Activated CD4-positive, alpha-beta T cell treated with anti-CD3 and anti-CD28 coated beads, Interleukin-10, Interleukin-2, amounts not matched to agents 100 ng/mL and 50 ng/mL, durations not matched to agents 16 hours and 8 hours (primary cell): ENCODE results near the gene PDE3A.
A peak's percentile ranks its signal among the peaks of the same experiment; 100 is the strongest.
"Not testable (repeated sequence)": the region's sequence is repeated elsewhere in the genome, so short reads cannot be mapped to it uniquely, and the experiment has no call there.

Experiments
- DNase-seq: peaks from one replicate; pipeline ENCODE4 v3.0.0-alpha.2; 2020

The PDE3A gene

DNA sequence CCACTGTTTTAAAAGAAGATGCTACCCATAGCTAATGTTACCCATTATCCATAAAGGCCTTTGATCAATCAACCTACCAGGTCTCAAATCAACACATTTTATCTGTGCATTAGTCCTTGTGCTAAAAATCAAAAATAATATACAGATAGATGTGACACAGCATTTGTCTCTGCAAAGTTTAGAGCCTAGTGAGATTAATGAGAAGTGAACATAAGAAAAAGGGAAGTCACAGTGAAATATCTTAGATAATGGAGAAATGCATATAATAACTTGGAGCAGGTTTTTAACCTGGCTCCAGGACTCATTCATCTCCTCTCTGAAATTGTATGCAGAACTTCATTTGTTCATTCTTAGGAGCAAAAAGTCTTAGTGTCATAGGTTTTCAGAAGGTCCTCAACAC, 7.2 kb downstream of the PDE3A start:
- DNase-seq: no peak

DNA sequence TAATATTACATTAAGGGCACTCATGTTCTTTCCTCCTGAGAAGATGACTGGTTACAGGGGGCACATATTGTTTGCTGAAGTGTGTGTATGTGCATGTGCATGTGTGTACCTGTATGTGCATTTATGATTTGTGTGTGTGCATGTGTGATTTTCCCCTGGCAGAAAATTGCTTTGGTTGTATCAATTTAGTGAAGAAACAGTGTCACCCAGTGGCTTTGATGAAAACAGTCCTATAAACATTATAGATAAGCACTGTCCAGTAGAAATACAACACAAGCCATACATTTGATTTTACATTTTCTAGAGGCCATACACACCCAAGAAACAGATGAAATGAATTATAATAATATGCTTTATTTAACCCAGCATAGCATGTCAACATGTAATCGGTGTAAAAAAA, 8.6 kb downstream of the PDE3A start:
- peak; percentile 11 for DNase-seq

DNA sequence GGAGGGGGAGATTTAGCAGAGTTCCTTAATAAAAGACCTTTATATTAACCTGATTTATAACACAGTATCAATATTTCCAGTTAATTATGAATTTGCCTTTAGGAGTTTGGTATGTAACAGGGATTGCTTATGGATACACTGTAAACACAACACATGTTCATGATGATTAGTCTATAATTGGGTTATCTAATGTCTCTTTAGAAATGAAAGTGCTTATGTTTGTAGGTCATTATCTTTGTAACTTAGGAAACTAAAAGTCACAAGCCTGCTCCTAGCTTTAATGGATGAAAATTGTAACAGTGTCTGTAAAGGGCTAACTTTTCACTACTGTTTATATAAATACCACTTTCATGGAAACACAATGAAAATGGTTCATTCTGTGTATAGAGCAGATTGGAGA, 9.4 kb downstream of the PDE3A start:
- DNase-seq: no peak

DNA sequence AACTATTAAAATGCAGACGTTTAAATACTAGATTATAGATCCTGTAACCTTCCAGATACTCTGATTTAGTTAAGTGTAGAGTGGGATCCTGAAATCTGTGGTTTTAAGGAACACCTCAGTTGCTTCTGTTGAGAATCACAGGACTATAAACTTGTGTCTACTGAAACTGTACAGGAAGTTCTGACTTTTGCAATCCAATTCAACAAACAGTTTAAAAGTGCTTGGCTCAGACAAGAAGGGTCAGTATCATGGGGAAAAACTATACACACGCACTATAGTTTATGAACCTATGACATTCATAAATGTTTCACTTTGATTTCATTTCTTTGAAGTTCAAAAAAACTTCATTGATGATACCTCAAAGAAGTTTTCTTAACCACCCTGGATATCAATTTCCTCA, 13.8 kb downstream of the PDE3A start:
- DNase-seq: no peak

DNA sequence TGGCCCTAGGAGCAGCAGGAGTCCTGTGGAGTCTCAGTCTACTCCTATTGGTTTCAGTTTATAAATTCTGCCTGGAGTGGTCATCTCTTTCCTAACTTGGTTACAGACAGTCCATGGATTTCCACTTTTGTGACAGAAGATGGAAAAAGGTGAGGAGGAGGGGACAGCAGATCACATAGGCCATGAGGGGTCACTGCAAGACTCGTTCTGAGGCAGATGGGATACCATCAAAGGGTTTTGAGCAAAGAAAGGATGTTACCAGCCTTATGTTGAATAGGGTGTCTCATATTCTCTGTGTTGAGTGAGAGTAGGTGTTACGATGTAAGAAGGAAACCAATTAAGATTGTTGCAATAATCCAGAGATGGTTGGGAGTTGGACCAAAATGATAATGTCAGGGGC, 15.3 kb downstream of the PDE3A start:
- DNase-seq: no peak

DNA sequence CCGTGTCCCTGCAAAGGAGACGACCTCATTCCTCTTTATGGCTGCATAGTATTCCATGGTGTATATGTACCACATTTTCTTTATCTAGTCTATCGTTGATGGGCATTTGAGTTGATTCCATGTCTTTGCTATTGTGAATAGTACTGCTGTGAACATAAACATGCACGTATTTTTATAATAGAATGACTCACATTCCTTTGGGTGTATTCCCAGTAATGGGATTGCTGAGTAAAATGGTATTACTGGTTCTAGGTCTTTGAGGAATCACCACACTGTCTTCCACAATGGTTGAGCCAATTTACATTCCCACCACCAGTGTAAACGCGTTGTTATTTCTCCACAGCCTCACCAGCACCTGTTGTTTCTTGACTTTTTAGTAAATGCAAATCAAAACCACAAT, 16.5 kb downstream of the PDE3A start:
- not testable (repeated sequence) for DNase-seq

DNA sequence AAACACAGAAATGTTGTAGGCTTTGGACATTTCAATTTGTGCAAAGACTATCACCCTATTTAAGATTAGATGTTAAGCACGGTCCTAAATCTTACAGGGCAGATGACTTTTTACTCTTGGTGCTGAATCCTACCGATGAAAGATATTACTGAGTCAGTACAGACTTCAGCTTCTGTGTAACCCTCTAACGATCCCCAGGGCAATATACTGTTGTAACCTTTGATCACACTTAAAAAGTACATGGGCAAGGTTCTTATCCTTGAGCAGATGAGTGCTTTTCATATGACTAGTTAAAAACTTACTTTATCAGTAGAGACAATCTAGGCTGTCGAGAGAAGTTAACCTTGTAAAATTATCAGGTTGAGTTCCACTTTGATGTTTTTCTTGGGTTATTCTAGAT, 22.5 kb downstream of the PDE3A start:
- no peak for DNase-seq

DNA sequence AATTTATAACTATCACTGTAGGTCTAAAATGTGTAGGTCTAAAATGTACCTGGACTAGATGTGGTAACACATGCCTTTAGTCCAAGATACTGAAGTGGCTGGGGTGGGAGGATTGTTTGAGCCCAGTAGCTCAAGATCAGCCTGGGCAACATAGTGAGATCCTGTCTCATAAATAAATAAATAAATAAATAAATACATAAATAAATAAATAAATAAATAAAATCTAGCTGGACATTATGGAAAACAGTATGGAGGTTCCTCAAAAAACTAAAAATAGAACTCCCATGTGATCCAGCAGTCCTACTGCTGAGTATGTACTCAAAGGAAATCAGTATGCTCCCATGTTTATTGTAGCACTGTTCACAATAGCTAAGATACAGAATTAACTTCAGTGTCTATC, 24.0 kb downstream of the PDE3A start:
- DNase-seq: no peak

DNA sequence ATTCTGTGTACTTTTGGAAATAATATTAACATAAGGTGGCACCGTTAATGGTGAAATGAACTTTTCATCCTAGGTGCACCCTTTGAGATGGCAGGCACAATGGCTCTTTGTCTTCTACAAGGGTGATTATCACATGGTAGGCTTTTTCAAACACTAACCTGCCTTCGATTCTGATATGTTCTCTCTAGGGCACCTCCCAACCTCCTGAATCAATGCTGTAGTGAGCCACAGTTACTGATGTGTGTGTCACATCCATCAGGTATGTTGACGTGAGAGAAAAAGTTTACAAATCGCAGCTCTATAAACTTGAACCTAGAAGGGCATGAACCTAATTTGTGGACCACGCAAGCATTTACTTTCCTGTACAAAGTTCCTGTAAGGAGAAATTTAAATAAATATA, 25.4 kb downstream of the PDE3A start:
- no peak for DNase-seq

DNA sequence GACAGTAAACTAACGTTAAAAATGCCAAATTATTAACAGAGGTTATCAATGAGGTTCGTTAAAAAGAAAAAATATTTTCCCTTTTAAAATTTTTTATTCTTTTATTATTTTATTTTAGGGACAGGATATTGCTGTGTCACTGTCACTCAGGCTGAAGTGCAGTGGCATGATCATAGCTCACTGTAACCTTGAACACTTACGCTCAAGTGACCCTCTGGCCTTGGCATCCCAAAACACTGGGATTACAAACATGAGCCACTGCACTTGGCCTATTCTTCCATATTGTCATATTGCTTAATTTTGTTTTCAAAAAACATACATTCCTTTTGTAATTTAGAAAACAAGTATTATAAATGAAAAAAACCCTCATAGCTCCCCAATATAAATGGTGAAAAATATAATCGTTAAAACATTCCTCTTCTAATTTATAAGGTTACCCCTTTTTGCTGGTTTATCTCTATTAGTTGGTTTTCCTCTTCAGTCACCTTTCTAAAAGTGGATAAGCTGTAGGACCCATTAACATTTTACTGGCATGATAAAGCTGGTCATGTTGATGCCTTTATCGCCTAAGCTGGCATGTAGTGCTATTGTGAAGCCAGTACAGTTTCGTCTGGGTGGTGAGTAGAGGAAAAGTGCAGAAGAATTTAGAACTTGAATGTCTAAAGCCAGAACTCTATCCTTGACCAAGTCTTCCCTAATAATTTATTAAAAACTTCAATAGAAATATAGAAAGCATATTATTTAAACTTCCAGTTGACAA, 27.6 kb downstream of the PDE3A start:
- no peak for DNase-seq

DNA sequence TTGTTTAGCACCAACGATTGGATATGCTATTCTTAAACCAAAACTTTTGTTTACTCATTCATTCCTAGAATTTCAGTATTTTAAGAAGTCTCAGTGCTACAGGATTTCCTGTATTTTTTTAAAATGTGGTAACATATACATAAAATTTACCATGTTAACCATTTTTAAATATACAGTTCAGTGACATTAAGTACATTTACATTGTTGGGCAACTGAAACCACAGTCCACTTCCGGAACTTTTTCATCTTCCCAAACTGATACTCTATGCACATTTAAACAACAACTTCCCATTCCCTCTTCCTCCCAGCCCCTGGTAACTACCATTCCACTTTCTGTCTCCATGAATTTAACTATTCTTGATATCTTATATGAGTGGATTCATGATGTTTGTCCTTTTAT, 30.3 kb downstream of the PDE3A start:
- no peak for DNase-seq

DNA sequence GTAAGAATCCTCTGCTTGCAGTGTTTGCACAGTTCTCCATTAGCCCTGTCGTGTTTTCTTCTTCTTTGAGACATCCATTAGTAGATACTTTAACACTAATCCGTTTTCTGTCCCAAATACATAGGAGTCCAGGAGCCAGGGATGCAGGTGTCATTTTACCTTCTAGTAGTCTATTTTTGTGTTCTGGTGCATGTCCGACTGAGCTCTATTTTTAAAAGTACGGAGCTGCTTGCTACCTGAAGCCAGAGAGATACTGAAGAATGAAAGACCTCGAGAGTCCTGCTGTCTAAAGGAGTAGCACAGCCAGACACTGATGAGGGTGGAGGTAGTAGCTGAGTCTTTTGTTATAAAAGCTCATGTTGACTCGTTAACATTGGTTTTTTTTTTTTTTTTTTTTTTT, 31.7 kb downstream of the PDE3A start:
- DNase-seq: no peak

DNA sequence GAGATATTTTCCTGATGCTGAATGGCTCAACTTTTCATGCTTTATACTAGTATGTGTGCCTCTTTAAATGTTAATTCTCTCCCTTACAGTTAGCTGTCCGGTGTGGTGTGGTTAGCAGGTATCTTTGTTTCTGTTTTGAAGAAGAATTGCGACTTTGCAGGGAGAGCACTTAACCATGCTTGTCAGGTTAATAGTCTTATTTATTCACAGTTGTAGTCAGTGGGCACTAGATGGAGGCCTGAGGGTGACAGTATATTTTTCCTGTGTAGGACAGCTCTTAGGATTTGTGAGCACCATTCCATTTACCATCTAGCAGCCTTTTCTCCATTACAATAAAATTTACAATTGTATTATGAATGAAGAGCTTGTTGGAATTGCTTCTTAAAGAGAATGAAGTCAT, 34.9 kb downstream of the PDE3A start:
- DNase-seq: no peak

DNA sequence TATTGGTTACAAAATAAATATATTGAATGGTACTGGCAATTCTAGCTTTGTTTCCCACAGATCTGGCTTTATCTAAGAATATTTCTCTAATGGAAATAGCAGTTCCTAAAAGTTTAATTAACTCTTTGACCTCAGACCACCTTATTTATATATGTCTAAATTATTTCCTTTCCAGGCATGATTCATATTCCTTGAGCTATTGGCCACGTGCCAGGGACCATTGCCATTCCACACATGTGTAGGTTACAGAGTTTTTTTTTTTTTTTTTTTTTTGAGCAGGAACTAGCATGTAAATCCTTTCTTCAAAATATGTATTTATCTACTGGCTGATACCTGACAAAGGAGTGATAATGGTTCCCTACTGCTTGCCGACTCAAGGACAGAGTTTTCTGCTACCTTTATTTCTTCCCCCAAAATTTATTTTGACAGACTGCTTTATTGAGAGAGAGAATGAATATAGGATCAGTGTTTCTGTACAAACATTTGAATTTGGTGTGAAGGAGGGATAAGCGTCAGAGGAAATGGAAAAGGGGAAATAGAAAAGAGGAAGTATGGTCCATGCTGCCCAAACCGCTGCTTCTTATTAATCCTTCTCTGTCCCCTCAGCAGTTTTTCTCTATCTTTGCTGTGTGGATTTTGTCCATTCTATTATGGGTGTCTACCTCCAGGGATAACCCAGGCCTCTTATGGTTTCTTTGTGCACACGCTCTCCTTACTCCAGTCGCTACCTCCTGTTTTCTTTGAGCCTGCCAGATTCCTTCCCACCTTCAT, 36.4 kb downstream of the PDE3A start:
- no peak for DNase-seq

DNA sequence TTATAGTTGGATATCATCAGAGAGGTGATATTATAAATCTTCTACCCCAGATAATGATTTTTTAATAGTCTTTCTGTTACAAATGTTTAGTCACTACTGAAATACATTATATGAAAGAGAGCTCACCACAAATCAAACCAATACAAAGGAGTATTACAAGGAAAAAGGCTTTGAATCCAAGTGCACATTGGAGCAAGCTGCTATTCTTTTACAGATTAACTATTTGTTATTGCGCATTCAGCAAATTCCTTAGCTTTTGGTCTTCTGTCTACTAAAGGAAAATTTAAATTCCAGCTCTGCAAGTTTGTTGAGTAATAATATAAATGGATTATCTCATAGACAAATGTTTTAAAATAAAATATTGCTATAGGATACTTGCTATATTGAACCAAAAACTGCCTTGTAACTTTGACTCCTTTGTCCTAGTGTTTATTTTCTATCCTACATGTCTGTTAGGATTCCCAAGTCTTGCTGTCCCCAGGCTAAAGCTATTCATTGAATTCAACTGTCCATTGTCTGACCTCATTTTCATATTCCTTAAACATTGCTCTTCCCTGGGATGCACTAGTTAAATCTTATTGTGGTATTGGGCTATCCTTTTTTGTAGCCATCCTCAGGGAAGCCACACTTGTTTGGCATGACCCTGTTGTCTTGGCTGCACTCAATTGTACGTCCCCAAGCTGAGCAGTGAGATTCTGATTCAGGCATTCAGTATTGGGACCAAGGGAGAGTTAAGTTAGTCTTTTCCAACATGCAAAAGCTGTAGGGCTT, 41.5 kb downstream of the PDE3A start:
- no peak for DNase-seq

DNA sequence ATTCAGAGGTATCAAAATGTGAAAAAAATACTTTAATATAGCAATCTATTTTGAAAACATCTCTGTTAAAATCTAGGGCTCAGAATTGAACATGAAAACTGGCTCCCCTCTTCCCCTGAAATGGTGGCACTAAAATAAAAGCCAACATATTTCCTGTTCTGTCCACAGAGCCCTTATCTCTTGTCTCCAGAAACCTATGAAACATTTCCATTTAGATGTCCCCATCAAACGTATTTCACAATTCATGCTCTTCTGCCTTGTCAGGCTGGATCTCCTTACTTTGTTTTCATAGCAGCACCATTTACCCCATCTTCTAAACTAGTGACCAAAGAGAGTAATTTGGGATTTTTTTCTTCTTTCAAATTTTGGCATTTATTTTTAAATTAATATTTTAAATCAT, 42.4 kb downstream of the PDE3A start:
- DNase-seq: no peak

DNA sequence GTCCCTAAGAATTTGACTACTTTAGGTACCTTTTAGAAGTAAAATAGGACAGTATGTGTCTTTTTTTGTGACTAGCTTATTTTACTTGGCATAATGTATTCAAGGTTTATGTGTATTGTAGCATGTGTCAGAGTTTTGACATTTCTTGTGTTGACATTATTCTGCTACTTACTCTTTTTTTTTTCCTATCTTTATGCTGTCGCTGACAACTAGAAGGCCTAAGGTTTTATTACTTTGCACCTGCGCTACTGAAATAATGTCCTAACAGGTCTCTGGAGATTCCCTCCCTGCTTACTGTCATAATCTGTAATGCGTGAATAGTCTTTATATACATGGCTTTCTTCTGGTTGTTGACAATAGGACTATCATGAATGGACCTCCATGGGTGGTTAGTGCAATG, 43.0 kb downstream of the PDE3A start:
- no peak for DNase-seq

DNA sequence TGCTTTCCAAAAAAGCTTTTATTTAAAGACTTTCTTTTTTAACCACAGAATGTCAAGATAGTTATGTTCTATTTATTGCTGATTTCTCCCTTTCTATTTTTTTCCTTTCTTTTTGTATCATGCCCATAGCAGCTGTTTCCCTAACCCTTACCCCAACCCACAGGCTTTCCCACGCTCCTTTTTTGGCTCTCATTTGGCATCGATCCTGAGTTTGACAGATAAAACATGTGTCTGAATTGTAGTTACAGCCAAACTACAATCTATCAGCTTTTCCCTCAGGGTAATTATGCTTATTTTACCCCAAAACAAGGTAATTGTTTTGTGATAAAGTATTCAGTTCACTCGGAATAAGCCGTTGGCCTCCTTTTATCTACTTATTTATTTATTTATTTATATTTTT, 46.7 kb downstream of the PDE3A start:
- no peak for DNase-seq

DNA sequence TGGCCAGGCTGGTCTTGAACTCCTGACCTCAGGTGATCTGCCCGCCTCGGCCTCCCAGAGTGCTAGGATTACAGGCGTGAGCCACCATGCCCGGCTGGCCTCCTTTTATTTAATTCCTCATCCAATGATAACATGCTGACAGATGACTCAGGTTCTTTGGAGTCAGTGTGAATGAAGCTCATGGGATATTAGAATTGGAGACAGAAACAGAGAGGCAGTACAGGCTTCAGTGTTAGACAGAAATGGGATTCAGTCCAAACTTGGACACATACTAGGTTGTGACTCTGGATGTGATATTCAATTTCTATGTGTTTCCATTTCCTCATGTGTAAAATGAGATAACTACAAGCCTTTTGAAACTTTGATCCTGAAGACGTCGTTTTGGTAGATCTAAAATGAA, 47.3 kb downstream of the PDE3A start:
- DNase-seq: no peak

DNA sequence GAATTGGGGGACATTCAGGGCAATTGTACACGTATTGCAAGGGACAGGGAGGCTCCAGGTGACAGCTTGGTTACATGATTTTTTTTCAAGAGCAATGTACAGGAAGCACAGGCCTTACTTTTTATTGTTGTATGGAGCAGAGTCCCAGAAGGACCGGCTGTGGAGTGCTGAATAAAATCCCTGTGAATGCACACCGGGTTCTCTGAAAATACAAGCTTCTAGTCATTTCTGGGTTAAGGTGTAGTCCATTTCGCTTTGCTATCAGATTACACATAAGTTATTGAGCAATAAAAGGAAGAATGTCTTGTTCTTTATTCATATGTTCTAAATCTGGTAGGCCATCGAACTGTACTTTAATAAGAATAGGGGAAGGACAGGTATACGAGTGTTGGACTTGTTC, 52.2 kb downstream of the PDE3A start:
- no peak for DNase-seq

DNA sequence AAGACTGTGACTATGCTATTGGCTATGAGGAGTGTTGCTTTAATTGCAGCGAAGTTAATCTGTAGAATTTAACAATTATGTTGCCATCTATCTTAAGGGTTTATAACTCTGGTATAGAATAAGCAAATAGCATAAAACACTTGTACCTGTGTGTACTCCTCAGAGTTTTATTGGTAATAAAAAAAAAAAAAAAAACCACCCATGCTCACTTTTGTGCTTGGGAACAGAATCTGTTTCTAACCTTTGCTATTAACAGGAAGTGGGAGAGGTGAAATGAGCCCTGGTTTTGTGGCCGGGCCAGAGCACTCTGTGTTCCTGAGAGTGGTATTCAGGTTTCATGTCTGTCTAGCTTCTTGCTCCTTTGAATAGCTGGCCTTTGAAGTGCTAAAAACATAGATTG, 53.1 kb downstream of the PDE3A start:
- DNase-seq: no peak

DNA sequence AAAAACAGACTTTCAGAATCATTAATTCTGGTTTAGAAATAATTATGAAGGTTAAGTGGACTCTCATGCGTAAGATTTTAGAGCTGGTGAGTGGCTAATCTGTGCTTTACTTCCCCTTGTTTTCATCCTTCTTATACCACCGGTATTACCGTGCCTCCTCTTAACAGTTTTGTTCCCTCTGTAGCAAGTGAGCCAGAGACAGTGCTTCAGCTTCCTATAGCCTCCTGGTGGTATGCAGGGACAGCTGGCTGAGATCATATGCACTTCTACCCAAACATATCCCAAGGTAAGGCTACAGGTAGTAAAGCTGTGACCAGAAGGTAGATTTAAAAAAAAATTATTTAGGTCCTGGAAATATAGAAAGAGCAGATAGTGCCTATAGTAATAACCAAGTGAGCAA, 55.2 kb downstream of the PDE3A start:
- DNase-seq: no peak

DNA sequence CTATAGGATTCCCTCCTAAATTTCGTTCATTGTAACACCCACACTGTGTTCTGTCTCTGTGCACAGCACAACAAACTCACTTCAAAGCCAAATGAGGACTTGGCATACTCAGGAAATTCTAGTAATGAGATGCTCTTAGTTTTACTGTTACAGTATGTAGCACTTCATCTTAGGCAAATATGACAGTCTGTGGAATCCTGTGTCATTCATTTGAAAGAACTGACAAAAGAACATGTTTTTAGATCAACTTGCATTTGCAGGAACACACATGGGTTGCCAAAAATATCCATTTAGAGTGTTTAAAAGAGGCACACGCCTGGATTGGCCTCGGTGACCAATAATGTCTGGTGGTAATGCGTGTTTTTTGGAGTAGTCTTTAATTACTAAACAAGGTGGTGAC, 56.5 kb downstream of the PDE3A start:
- DNase-seq: no peak

DNA sequence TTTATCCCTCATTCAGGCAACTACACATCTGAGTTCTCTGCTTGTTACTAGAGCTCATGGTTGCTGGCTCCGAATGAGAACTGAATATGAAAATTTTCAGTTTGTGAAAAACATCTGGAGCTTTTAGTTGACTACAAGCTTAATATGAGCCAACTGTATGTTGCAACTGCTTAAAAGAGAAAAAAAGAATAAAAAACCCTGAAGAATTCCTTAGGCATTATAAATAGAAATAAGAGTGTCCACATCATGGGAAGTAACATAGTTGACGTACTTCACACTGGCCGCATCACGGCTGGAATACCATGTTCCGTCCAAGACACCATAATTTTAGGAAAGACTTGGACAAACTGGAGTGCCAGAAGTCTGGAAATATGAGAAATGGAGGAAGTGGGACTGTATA, 57.9 kb downstream of the PDE3A start:
- DNase-seq: no peak
